Middle frontal gyrus (tissue), 1 donor: ENCODE data around the gene C1R.
A peak's percentile ranks its signal among the peaks of the same experiment; 100 is the strongest.
"Not testable (repeated sequence)": the region's sequence is repeated elsewhere in the genome, so short reads cannot be mapped to it uniquely, and the experiment has no call there.

ENCODE experiments used
- DNase-seq: peaks from one replicate; pipeline ENCODE4 v3.0.0-alpha.2; 2015; ENCODE audit warnings: low spot score; ENCODE audit errors: extremely low spot score

C1R gene

GRCh38 chr12:7068994-7069346 lies 23.3 kb downstream of the C1R start:
- no peak for DNase-seq

- peak; percentile 49 for DNase-seq
Observed at GRCh38 chr12:7068240-7068993, 23.8 kb downstream of the C1R start.

DNA sequence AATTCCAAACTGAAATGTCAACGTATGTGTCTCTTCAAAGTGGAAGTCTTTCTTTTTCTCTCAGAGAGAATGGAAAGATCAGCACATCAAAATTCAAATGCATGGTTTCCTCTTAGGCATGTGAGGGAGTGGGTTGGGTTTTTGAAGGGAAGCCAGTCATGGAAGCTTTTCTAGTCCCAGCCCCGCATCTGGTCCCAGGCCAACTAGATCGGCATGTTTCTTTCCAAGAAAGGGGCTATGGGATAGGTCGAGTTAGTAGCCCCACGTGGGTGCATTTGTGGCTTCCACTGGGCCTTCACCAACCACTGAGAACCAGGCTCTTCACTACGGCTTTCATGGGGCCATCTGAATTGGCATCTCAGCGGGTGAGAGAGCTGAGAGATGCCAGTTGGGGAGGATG lies 25.1 kb downstream of the C1R start:
- no peak for DNase-seq

- DNase-seq, result no peak
Observed at GRCh38 chr12:7066596-7066995, 25.6 kb downstream of the C1R start.

DNA sequence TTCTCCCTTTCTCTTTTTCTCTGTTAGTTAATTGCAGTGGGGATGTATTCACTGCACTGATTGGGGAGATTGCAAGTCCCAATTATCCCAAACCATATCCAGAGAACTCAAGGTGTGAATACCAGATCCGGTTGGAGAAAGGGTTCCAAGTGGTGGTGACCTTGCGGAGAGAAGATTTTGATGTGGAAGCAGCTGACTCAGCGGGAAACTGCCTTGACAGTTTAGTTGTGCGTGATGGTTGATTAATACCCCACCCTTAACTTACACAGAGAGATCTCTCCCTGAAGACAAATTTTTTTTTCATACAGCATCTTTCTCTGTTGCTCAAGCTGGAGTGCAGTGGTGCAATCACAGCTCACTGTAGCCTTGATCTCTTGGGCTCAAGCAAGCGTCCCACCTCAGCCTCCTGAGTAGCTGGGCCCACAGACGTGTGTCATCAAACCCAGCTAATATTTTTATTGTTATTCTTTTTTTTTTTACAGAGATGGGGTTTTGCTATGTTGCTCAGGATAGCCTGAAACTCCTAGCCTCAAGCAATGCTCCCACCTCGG lies 27.1 kb downstream of the C1R start:
- no peak for DNase-seq

GRCh38 chr12:7064516-7064915 lies 27.7 kb downstream of the C1R start:
- DNase-seq, result no peak

DNA sequence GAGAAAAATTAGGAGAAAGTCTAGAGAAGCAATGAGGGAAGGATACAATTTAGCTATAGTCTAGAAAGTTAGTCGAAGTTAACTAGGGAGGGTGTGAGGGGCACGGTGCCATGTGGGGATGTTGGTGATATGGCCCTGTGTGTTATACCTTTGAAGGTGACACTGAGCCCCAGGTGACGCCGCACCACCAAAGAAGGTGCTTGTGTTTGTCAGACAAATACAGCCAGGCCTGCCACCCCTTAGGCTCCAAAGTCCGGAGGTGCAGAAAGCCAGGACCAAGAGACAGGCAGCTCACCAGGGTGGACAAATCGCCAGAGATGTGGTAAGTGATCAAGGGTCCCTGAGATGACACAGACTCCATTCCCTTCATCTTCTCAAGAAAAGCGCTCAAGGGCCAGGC lies 30.6 kb downstream of the C1R start:
- no peak for DNase-seq

DNA sequence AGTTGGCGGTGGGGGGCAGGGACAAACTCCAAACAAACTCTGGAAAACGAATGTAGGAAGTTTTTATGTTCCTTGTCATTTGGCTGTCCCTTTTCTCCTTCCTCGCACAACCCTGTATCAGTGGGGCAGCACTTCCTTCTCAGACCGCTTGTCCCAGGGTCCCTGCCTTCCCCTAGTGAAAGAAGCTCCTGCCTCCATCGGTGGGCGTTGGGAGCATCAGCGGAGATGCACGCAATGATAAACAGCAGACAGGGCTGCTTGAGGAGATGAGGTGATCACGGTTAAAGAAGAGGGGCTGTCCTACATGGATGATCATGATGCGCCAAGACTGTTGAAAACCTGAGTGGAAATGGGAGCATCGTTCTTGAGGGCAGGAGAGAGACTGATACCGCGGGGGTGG lies 31.1 kb downstream of the C1R start:
- no peak for DNase-seq

GRCh38 chr12:7060353-7060954 lies 31.8 kb downstream of the C1R start, which contains the start of gene C1S:
Gene C1S (plus strand): TSS chr12:7060718. CDS start chr12:7061913, 1,195 bp downstream.
- peak; percentile 11 for DNase-seq

- DNase-seq, result no peak
Observed at GRCh38 chr12:7059780-7060179, 32.5 kb downstream of the C1R start.

GRCh38 chr12:7058850-7059395 lies 33.3 kb downstream of the C1R start:
- DNase-seq, result no peak

DNA sequence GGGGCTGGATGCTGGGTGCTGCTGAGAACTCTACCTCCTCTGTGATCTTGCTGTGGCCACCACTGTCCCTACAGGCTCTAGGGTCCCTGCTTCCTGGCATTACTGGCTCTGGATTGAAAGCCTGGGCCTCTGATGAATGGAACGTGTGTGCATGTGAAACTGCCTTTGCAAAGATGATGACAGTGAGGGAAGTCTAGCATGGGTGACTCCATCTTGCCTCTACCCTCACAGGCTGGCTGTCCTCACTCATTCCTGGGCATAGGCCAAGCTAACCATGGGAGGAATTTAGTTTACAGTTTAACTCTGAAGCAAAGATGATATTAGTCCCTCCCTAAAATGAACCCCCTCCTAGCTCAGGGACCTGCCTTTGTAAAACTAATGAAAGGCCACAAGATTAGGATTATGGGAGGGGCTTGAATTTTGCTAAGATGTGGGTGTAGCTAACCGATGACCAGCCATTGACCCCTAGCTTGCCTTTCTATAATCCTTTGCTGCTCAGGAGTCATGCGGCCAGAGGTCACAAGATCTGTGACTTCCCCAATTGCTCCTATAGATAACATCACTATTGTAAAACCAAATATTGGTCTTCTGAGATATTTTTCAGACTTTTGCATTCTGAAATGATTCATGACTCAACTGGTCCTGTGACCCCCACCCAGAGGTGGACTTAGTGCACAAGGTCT lies 33.9 kb downstream of the C1R start:
- no peak for DNase-seq

- not testable (repeated sequence) for DNase-seq
Observed at GRCh38 chr12:7055736-7056135, 36.5 kb downstream of the C1R start.

DNA sequence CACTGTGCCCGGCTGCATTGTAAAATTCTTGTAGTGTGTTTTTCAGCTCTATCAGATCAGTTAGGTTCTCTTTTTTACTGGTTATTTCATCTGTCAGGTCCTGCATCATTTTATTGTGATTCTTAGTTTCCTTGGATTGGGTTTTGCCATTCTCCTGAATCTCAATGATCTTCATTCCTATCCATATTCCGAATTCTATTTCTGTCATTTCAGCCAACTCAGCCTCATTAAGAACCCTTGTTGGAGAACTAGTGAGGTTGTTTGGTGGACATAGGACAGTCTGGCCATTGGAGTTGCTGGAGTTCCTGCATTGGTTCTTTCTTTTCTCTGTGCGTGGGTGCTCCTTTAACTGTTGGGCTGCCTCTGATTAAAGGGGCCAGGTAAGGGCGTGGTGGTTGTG lies 37.3 kb downstream of the C1R start:
- DNase-seq, result no peak

DNA sequence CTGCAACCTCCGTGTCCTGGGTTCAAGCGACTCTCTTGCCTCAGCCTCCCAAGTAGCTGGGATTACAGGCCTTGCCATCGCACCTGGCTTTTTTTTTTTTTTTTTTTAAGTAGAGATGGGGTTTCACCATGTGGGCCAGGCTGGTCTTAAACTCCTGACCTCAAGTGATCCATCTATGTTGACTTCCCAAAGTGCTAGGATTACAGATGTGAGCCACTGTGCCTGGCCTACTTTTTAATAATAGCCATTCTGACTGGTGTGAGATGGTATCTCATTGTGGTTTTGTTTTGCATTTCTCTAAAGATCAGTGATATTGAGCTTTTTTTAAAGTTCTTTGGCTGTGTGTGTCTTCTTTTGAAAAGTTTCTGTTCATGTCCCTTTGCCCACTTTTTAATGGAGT lies 42.3 kb downstream of the C1R start:
- DNase-seq, result not testable (repeated sequence)

DNA sequence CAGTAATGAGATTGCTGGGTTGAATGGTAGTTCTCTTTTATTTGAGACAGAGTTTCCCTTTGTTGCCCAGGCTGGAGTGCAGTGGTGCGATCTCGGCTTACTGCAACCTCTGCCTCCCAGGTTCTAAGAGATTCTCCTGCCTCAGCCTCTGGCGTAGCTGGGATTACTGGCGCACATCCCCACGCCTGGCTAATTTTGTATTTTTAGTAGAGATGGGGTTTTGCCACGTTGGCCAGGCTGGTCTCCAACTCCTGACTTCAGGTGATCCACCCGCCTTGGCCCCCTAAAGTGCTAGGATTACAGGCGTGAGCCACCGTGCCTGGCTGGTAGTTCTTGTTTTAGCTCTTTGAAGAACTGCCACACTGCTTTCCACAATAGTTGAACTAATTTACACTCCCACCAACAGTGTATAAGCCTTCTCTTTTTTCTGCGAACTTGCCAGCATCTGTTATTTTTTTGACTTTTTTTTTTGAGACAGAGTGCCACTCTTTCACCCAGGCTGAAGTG lies 42.7 kb downstream of the C1R start:
- not testable (repeated sequence) for DNase-seq

DNA sequence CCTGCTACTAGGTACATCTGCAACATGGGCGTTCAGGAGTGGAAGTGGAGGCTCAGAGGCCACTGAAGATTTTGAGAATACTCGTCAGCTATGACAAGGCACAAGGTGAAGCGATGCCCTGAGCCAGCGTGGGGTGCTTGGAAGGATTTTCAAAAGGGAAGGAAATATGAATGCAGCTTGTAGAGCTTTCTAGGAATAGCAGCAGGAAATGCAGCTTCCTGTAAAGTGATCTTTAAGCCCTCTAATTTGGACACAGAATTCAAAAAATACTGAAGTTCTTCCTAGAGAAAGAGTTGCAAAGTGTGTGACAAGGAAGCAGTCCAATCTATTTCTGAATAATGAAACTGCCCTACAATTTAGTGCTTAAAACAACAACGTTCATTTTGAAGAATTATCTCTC lies 44.9 kb downstream of the C1R start:
- no peak for DNase-seq

- DNase-seq, result no peak
Observed at GRCh38 chr12:7046383-7047105, 45.7 kb downstream of the C1R start.

DNA sequence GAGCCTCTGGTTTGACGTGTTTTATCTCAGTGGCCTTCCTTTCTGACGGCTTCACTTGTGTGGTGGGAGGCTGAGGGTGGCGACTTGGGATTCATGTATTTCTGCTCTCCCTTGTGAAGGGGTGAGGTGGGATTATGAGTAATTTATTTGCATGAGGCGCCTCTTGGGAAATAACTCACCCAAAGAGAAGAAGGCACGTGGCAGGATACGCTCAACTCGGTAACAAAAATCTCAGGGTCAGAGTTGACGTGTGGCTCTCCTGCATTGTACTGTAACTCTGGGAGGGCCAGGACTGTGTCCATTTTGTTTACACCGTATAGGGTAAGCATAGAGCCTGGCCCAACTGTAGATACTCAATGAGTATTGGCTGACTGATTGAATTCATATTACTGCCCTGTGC lies 46.3 kb downstream of the C1R start:
- DNase-seq, result no peak

DNA sequence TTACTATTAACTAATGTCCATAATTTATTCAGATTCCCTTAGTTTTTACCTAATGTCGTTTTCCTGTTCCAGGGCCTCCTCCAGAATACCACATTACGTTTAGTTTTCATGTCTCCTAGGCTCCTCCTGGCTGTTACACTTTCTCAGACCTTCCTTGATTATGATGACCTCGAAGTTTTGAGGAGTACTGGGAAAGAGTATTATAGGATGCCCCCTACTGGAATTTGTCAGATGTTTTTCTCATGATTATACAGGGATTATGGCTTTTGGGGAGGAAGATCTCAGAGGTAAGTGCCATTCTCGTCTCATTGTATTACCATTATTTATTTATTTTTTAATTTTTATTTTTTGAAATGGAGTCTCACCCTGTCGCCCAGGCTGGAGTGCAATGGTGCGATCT lies 49.4 kb downstream of the C1R start:
- DNase-seq, result no peak

GRCh38 chr12:7039403-7039802 lies 52.8 kb downstream of the C1R start:
- DNase-seq, result no peak
